Measurements from ENCODE around the gene CACFD1.

The CACFD1 gene

DNA sequence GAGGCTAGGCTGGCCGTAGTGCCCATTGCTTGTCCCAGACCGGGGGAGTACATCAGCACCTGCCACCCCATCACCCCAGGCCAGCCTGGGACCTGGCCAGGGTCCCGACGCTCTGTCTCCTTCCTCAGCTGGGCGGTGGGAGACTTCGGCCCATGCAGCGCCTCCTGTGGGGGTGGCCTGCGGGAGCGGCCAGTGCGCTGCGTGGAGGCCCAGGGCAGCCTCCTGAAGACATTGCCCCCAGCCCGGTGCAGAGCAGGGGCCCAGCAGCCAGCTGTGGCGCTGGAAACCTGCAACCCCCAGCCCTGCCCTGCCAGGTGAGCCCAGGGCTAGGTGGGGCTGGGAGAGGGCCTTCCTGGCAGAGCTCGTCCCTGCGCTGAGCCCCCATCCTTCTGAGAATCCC lies 16.5 kb upstream of the CACFD1 start:
- TF ChIP-seq TAF1 (IDR thresholded peaks at IDR 0.05; ENCODE audit: borderline replicate concordance, insufficient read depth, low read length) = no peak
- TF ChIP-seq FOXP2 (optimal IDR thresholded peaks at IDR 0.05; ENCODE audit: borderline replicate concordance, extremely low read depth, extremely low read length, insufficient read depth) = no peak
- no peak for TF ChIP-seq POLR2AphosphoS5 (IDR thresholded peaks at IDR 0.05; ENCODE audit: low read depth, low read length)
- TF ChIP-seq, protein P1, sequence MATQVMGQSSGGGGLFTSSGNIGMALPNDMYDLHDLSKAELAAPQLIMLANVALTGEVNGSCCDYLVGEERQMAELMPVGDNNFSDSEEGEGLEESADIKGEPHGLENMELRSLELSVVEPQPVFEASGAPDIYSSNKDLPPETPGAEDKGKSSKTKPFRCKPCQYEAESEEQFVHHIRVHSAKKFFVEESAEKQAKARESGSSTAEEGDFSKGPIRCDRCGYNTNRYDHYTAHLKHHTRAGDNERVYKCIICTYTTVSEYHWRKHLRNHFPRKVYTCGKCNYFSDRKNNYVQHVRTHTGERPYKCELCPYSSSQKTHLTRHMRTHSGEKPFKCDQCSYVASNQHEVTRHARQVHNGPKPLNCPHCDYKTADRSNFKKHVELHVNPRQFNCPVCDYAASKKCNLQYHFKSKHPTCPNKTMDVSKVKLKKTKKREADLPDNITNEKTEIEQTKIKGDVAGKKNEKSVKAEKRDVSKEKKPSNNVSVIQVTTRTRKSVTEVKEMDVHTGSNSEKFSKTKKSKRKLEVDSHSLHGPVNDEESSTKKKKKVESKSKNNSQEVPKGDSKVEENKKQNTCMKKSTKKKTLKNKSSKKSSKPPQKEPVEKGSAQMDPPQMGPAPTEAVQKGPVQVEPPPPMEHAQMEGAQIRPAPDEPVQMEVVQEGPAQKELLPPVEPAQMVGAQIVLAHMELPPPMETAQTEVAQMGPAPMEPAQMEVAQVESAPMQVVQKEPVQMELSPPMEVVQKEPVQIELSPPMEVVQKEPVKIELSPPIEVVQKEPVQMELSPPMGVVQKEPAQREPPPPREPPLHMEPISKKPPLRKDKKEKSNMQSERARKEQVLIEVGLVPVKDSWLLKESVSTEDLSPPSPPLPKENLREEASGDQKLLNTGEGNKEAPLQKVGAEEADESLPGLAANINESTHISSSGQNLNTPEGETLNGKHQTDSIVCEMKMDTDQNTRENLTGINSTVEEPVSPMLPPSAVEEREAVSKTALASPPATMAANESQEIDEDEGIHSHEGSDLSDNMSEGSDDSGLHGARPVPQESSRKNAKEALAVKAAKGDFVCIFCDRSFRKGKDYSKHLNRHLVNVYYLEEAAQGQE (IDR thresholded peaks at IDR 0.05; ENCODE audit: insufficient read depth in 1 of 2, low read depth in 2 of 2, low read length in 2 of 2) = no peak

DNA sequence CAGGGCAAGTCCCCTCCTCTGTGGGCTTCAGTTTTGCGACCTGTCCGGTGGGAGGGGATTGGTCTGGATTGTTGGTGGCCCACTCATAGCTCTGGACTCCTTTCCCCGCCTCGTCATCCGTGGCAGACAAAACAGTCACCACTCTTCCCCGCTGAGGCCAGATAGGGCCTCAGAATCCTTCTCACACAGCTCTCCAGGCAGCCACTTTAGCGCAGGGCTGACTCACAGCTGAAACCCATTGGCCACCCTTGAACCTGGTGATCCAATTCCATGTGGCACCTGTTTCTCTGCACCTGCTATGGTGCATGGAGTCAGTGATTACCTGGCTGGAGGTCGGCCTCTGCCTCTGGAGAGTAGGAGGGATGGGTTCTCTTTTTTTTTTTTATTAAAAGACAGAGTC lies 15.8 kb upstream of the CACFD1 start:
- no peak for TF ChIP-seq TAF1 (IDR thresholded peaks at IDR 0.05; ENCODE audit: borderline replicate concordance, insufficient read depth, low read length)
- TF ChIP-seq SIN3A (IDR thresholded peaks at IDR 0.05; ENCODE audit: borderline replicate concordance, insufficient read depth, low read length) = no peak
- no peak for TF ChIP-seq POLR2AphosphoS5 (IDR thresholded peaks at IDR 0.05; ENCODE audit: low read depth, low read length)
- no peak for TF ChIP-seq FOXP2 (optimal IDR thresholded peaks at IDR 0.05; ENCODE audit: borderline replicate concordance, extremely low read depth, extremely low read length, insufficient read depth)
- TF ChIP-seq, protein P1 (IDR thresholded peaks at IDR 0.05; ENCODE audit: insufficient read depth in 1 of 2, low read depth in 2 of 2, low read length in 2 of 2) = no peak

DNA sequence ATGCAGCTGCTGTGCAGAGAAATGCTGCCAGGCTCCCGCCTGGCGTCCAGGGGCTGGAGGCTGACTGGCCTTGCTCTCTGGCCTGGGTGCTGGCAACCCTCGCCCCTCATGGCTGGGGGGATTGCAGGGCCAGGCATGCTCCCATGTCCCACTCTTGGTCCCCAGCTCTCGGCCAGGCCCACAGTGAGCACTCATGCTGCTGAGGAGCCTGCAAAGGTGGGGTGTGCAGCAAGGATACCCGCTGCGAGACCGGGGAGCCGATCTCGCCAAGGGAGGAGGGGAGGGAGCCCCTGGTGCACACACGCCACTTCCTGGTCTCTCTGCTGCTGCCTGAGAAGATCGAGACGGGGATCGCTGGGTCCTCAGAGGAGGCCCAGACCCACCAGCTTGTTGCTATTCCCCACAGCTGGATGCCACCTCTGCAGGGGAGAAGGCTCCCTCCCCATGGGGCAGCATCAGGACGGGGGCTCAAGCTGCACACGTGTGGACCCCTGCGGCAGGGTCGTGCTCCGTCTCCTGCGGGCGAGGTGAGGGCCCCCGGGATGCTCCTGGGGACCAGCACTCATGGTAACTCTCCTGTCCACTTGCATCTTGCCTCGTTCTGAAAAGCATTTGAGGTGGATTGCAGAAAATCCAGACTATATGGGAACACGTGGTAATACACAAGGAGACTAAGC lies 14.3 kb upstream of the CACFD1 start:
- TF ChIP-seq, protein P1 (IDR thresholded peaks at IDR 0.05; ENCODE audit: insufficient read depth in 1 of 2, low read depth in 2 of 2, low read length in 2 of 2) = no peak
- no peak for TF ChIP-seq FOXP2 (optimal IDR thresholded peaks at IDR 0.05; ENCODE audit: borderline replicate concordance, extremely low read depth, extremely low read length, insufficient read depth)
- TF ChIP-seq POLR2AphosphoS5 (IDR thresholded peaks at IDR 0.05; ENCODE audit: low read depth, low read length) = no peak
- no peak for TF ChIP-seq SIN3A (IDR thresholded peaks at IDR 0.05; ENCODE audit: borderline replicate concordance, insufficient read depth, low read length)
- TF ChIP-seq TAF1 (IDR thresholded peaks at IDR 0.05; ENCODE audit: borderline replicate concordance, insufficient read depth, low read length) = no peak

DNA sequence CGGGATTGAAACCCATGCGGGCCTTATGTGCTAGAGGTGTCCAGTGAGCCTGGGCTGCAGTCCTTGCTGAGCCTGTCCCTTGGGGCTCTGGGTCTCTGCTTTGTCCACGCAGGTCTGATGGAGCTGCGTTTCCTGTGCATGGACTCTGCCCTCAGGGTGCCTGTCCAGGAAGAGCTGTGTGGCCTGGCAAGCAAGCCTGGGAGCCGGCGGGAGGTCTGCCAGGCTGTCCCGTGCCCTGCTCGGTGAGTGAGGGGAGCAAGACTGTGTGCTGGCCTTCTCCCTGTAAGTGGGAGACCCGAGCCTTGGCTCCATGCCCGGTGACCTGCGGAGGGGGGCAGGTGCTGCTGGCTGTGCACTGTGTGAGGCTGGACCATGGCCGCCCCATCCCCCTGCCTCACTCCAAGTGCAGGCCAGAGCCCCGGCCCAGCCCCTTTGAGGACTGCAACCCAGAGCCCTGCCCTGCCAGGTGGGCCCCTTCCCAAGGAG lies 11.2 kb upstream of the CACFD1 start:
- TF ChIP-seq, protein P1 (IDR thresholded peaks at IDR 0.05; ENCODE audit: insufficient read depth in 1 of 2, low read depth in 2 of 2, low read length in 2 of 2) = no peak
- no peak for TF ChIP-seq TAF1 (IDR thresholded peaks at IDR 0.05; ENCODE audit: borderline replicate concordance, insufficient read depth, low read length)
- no peak for TF ChIP-seq FOXP2 (optimal IDR thresholded peaks at IDR 0.05; ENCODE audit: borderline replicate concordance, extremely low read depth, extremely low read length, insufficient read depth)
- TF ChIP-seq SIN3A (IDR thresholded peaks at IDR 0.05; ENCODE audit: borderline replicate concordance, insufficient read depth, low read length) = no peak
- TF ChIP-seq POLR2AphosphoS5 (IDR thresholded peaks at IDR 0.05; ENCODE audit: low read depth, low read length) = no peak
